ENCODE measurements around the gene SEMA6A.

GRCh38 chr5:116522356-116523136, 52.1 kb downstream of the SEMA6A start:
- TF ChIP-seq POLR2AphosphoS5 (IDR thresholded peaks at IDR 0.05; ENCODE audit: low read depth, low read length) (no peak), POLR2A (IDR thresholded peaks at IDR 0.05; ENCODE audit: low read depth, low read length) (no peak), TAF1 (IDR thresholded peaks at IDR 0.05; ENCODE audit: borderline replicate concordance, low read depth, low read length) (no peak)
